Keratinocyte (primary cell): ENCODE results near the gene AIG1. TPM values are rescaled to one million over a fixed set of nuclear protein-coding genes. Genes with fewer than 3 reads are reported as not detected.

Experiments
- DNase-seq: peaks from one replicate; pipeline ENCODE4 v3.0.0-alpha.2; 2011; ENCODE audit warnings: low read depth, missing footprints, low spot score
- FAIRE-seq: peaks from 2 replicates; lab custom pipeline; 2011; peaks lifted over from hg19 to GRCh38; lab: Jason Lieb, UNC
- H2AFZ ChIP-seq: 2 replicates; pipeline ENCODE4 v1.6.0; 2012; ENCODE audit warnings: low read length, control low read depth, inconsistent platforms; ENCODE audit not compliant: control insufficient read depth
- H3K27ac ChIP-seq: 2 replicates; pipeline ENCODE4 v1.5.1; 2011; ENCODE audit warnings: low read length; ENCODE audit not compliant: control insufficient read depth, insufficient read depth
- H3K27me3 ChIP-seq: 3 replicates; pipeline ENCODE4 v1.6.0; 2011; ENCODE audit warnings: low read length; ENCODE audit not compliant: control insufficient read depth, insufficient read depth; ENCODE audit errors: extremely low read depth
- H3K36me3 ChIP-seq, 2 experiments: 2 replicates in 1 of 2; 3 replicates in 1 of 2; pipeline ENCODE4 v1.5.1; 2011; ENCODE audit warnings: low read length in 2 of 2, mild to moderate bottlenecking in 1 of 2; ENCODE audit not compliant: control insufficient read depth in 2 of 2, insufficient read depth in 2 of 2; ENCODE audit errors: extremely low read depth in 1 of 2
- H3K4me1 ChIP-seq: 3 replicates; pipeline ENCODE4 v1.5.1; 2011; ENCODE audit warnings: low read length; ENCODE audit not compliant: control insufficient read depth, insufficient read depth; ENCODE audit errors: extremely low read depth
- H3K4me2 ChIP-seq: 3 replicates; pipeline ENCODE4 v1.6.0; 2011; ENCODE audit warnings: low read depth, low read length; ENCODE audit not compliant: control insufficient read depth, insufficient read depth; ENCODE audit errors: extremely low read depth
- H3K4me3 ChIP-seq, 3 experiments: fragments of 200-600 bp in 1 of 3; sonication (generic) in 1 of 3; 2 replicates in 2 of 3; 3 replicates in 1 of 3; pipeline ENCODE4 v1.5.1; 2011 to 2016; ENCODE audit warnings: low read length in 3 of 3, mild to moderate bottlenecking in 3 of 3, control low read depth in 2 of 3, inconsistent platforms in 1 of 3, low read depth in 1 of 3, mixed read lengths in 1 of 3, mixed run types in 1 of 3, moderate library complexity in 1 of 3; ENCODE audit not compliant: control insufficient read depth in 2 of 3, insufficient read depth in 2 of 3; ENCODE audit errors: extremely low read depth in 1 of 3
- H3K79me2 ChIP-seq: 2 replicates; pipeline ENCODE4 v1.6.0; 2012; ENCODE audit warnings: low read length; ENCODE audit not compliant: control insufficient read depth, insufficient read depth
- H3K9ac ChIP-seq: 3 replicates; pipeline ENCODE4 v1.6.0; 2011; ENCODE audit warnings: low read length; ENCODE audit not compliant: control insufficient read depth, insufficient read depth; ENCODE audit errors: extremely low read depth
- H3K9me1 ChIP-seq: 3 replicates; pipeline ENCODE4 v1.6.0; 2011; ENCODE audit warnings: low read length; ENCODE audit not compliant: control insufficient read depth, insufficient read depth; ENCODE audit errors: extremely low read depth
- H3K9me3 ChIP-seq: 2 replicates; pipeline ENCODE4 v1.5.1; 2012; ENCODE audit warnings: low read depth, low read length; ENCODE audit not compliant: control insufficient read depth
- H4K20me1 ChIP-seq: 3 replicates; pipeline ENCODE4 v1.6.0; 2011; ENCODE audit warnings: low read length; ENCODE audit not compliant: control insufficient read depth, insufficient read depth; ENCODE audit errors: extremely low read depth
- CTCF ChIP-seq, 3 experiments: IDR thresholded peaks in 1 of 3; conservative IDR thresholded peaks in 1 of 3; optimal IDR thresholded peaks in 1 of 3; 2 replicates in 2 of 3; 3 replicates in 1 of 3; pipeline versions ENCODE3 to v1.5.1; 2011; ENCODE audit warnings: low read length in 3 of 3, mild to moderate bottlenecking in 3 of 3, moderate library complexity in 2 of 3, control low read depth in 1 of 3, inconsistent platforms in 1 of 3; ENCODE audit not compliant: insufficient read depth in 2 of 3; ENCODE audit errors: extremely low read depth in 1 of 3
- EZH2 ChIP-seq: IDR thresholded peaks from one replicate; pipeline ENCODE4 v1.6.1; 2012; ENCODE audit warnings: inconsistent platforms, mild to moderate bottlenecking, low read length, moderate library complexity
- dilution Hi-C: fragments of 300-500 bp; cut with MboI; formaldehyde crosslinking; loops from one replicate; pipeline ENCODE4 v1.7.0; 2020; ENCODE audit warnings: low sequenced_read_pairs; ENCODE audit not compliant: extremely low pct_ligation_motif_present
- polyA plus RNA-seq, 5 experiments: library from polyadenylated mRNA; depleted of rRNA in 3 of 5; stranded (reverse) in 3 of 5; stranded (forward) in 1 of 5; unstranded in 1 of 5; fragments of >200 nt; gene quantifications; 1 replicate in 1 of 5; 2 replicates in 3 of 5; 3 replicates in 1 of 5; pipeline versions ENCODE4 v1.2.1 to v1.2.3, GENCODE V29; 2011 to 2012; ENCODE audit warnings: missing spikeins in 2 of 5, low read depth in 1 of 5, low replicate concordance in 1 of 5

AIG1 gene
- polyA plus RNA-seq, 1 donor (not counting 4 experiments of a cell fraction or from before 2014, with no cell fraction given), result 77.1 TPM

DNA sequence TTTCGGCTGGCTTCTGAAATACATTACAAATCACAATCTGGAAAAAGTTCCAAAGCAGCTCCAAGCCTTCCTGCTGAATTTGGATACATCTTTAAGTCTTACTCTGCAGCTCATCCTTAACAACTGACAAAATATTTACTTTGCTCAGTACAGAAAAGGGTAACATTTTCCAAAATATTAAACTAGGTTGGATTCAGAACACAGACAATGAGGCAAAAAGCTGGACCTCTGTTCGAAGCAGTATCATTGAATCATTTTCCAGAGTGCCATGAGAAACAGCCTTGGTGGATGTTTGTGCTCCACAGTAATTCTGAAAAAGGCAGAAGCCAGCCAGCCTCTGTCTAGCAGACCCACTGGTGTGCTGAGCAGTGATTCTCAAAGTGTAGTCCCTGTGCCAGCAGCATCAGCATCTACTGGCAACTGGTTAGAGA lies 162.1 kb downstream of the AIG1 start:
- Histone ChIP-seq H4K20me1 (no peaks in the 10 kb centered on the region), H3K9me3 (no peaks in the 10 kb centered on the region), H3K79me2 (no peaks in the 10 kb centered on the region), H3K4me1 (peaks cover 23% of the 10 kb centered on the region), H3K36me3 (peaks cover 0 to 2% of the 10 kb centered on the region in 2 experiments), H3K27ac (no peak overlapping the region), H3K4me3 (no peak overlapping the region), H3K9me1 (no peaks in the 10 kb centered on the region), H3K27me3 (no peaks in the 10 kb centered on the region), H3K9ac (no peak overlapping the region), H3K4me2 (no peak overlapping the region), H2AFZ (no peak overlapping the region)
- DNase-seq (no peak), FAIRE-seq (no peak)
- TF ChIP-seq EZH2 (no peak), CTCF (optimal IDR thresholded peaks at IDR 0.05 in 1 of 3, IDR thresholded peaks at IDR 0.05 in 1 of 3, conservative IDR thresholded peaks at IDR 0.05 in 1 of 3; ENCODE audit: extremely low read depth in 1 of 3, insufficient read depth in 2 of 3, low read length in 3 of 3) (no peak)
- dilution Hi-C loops, result no loop called here

GRCh38 chr6:143223895-143224294 lies 163.2 kb downstream of the AIG1 start:
- dilution Hi-C loops, result no loop called here

More at GRCh38 chr6:143223895-143224294, 163.2 kb downstream of the AIG1 start:
- H3K4me2 ChIP-seq, result no peak overlapping the region
- no peak overlapping the region for H3K4me3 ChIP-seq
- no peaks in the 10 kb centered on the region for H3K79me2 ChIP-seq
- no peaks in the 10 kb centered on the region for H4K20me1 ChIP-seq
- H3K36me3 ChIP-seq, result peaks cover 0 to 2% of the 10 kb centered on the region in 2 experiments
- H3K4me1 ChIP-seq, result peaks cover 23% of the 10 kb centered on the region
- DNase-seq, result no peak
- H3K27me3 ChIP-seq, result no peaks in the 10 kb centered on the region
- no peak for FAIRE-seq
- H3K9ac ChIP-seq, result no peak overlapping the region
- H2AFZ ChIP-seq, result no peak overlapping the region
- TF ChIP-seq CTCF (optimal IDR thresholded peaks at IDR 0.05 in 1 of 3, IDR thresholded peaks at IDR 0.05 in 1 of 3, conservative IDR thresholded peaks at IDR 0.05 in 1 of 3; ENCODE audit: extremely low read depth in 1 of 3, insufficient read depth in 2 of 3, low read length in 3 of 3) (no peak), EZH2 (no peak)
- no peaks in the 10 kb centered on the region for H3K9me3 ChIP-seq
- no peaks in the 10 kb centered on the region for H3K9me1 ChIP-seq
- H3K27ac ChIP-seq, result peak overlapping the region; percentile 26
